PC-9 (cell line): ENCODE data around the gene FAM8A1.

Experiments used
- EZH2 ChIP-seq: fragments of 200-600 bp; sonication (generic); IDR thresholded peaks from 2 replicates; pipeline ENCODE4 v1.8.0; 2017; ENCODE audit warnings: antibody characterized with exemption, low read depth
- TF ChIP-seq, protein P1 (sequence below): fragments of 200-600 bp; sonication (generic); conservative IDR thresholded peaks from 2 replicates; pipeline ENCODE4 v1.6.1; 2017; ENCODE audit warnings: mixed run types, antibody characterized with exemption, mild to moderate bottlenecking, moderate library complexity

DNA sequence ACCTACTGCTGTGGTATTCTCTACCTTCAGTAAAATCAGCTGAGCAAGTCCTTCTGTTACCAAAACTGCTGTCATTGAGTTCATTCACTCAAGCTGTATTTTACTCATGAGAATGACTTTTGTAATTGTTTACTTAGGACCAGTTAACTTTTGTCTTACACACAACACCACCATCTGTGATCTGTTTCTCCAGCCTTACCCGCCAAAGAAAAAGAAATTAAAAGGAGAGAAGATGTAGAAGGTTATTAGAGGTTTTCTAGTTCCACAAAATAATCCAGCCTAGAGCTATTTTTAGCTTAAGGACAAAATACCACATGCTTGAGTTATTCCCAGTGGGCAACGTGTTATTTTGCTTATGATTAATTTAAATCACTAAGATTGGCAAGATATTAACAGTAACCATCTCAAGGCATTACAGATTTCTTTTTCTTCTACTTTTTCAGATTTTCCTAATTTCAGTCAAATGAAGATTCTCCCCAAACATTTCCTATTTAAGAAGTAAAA, 38.2 kb downstream of the FAM8A1 start:
- TF ChIP-seq, protein P1, sequence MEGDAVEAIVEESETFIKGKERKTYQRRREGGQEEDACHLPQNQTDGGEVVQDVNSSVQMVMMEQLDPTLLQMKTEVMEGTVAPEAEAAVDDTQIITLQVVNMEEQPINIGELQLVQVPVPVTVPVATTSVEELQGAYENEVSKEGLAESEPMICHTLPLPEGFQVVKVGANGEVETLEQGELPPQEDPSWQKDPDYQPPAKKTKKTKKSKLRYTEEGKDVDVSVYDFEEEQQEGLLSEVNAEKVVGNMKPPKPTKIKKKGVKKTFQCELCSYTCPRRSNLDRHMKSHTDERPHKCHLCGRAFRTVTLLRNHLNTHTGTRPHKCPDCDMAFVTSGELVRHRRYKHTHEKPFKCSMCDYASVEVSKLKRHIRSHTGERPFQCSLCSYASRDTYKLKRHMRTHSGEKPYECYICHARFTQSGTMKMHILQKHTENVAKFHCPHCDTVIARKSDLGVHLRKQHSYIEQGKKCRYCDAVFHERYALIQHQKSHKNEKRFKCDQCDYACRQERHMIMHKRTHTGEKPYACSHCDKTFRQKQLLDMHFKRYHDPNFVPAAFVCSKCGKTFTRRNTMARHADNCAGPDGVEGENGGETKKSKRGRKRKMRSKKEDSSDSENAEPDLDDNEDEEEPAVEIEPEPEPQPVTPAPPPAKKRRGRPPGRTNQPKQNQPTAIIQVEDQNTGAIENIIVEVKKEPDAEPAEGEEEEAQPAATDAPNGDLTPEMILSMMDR = no peak
- TF ChIP-seq EZH2 = no peak
